Ovary (tissue), 9 donors: ENCODE results near the gene ADAT3. TPM values are rescaled to one million over a fixed set of nuclear protein-coding genes. Genes with fewer than 3 reads are reported as not detected.

Source experiments
- DNase-seq, 5 donors: peaks; one replicate each; pipeline ENCODE4 v3.0.0-alpha.2; 2019 to 2020
- H3K27ac ChIP-seq, 2 donors: fragments of 200-600 bp; one replicate each; pipeline versions ENCODE4 v1.5.1 to v1.8.0; 2019 to 2022
- H3K27me3 ChIP-seq: fragments of 200-600 bp; one replicate; pipeline ENCODE4 v1.8.0; 2022
- H3K36me3 ChIP-seq: fragments of 200-600 bp; sonication (generic); one replicate; pipeline ENCODE4 v1.5.1; 2019
- H3K4me1 ChIP-seq: one replicate; pipeline ENCODE4 v1.8.1; 2013; ENCODE audit warnings: mild to moderate bottlenecking, moderate library complexity; ENCODE audit not compliant: insufficient read depth
- H3K4me3 ChIP-seq: fragments of 200-600 bp; sonication (generic); one replicate; pipeline ENCODE4 v1.5.1; 2017
- H3K9me3 ChIP-seq, 2 donors: fragments of 200-600 bp in 1 of 2; sonication (generic) in 1 of 2; one replicate each; pipeline versions ENCODE4 v1.5.1 to v1.8.1; 2013 to 2019; ENCODE audit warnings: mild to moderate bottlenecking in 1 of 2, moderate library complexity in 1 of 2
- EP300 ChIP-seq: sonication (generic); formaldehyde crosslinking; IDR thresholded peaks from one replicate; pipeline ENCODE4 v1.6.1; 2017; ENCODE audit warnings: antibody characterized with exemption
- POLR2A ChIP-seq: fragments of 450-650 bp; IDR thresholded peaks from one replicate; pipeline ENCODE4 v1.6.1; 2017; ENCODE audit warnings: antibody characterized with exemption, mild to moderate bottlenecking, moderate library complexity
- WGBS, 3 donors: extraction: QIAGEN DNeasy Blood & Tissue Kit in 1 of 3; methylation state at CpG; one replicate each; pipeline versions ENCODE4 v1.1.5 to v1.1.7; 2013 to 2017; 5-methylcytosine and 5-hydroxymethylcytosine counted together
- intact Hi-C, 4 donors: fragments of 100-400 bp; cut with DNase I; formaldehyde crosslinking; loops; one replicate each; pipeline versions ENCODE4 v1.11.0 to v1.15.1; 2022 to 2023
- polyA plus RNA-seq, 2 donors: library from polyadenylated mRNA; stranded (reverse); fragments of 200-250 nt in 1 of 2; fragments of 350-450 nt in 1 of 2; fragmentation: Illumina TruSeq in 1 of 2; extraction: RNeasy Lipid Tissue Mini Kit (QIAGEN cat#74804) in 1 of 2; gene quantifications; one replicate each; pipeline ENCODE4 v1.2.3, GENCODE V29; 2013 to 2014
- total RNA-seq, 7 donors: library from RNA; depleted of rRNA in 2 of 7; stranded (reverse); fragments of >200 nt in 2 of 7; fragmentation: NEBNext Ultra II Directional in 3 of 7; extraction: Animal tissue kit (Norgen Biotek cat#: 25700) in 3 of 7; gene quantifications; one replicate each; pipeline versions ENCODE4 v1.1.0 to v1.2.4, GENCODE V29; 2016 to 2023
- TF ChIP-seq, protein P1 (sequence below), 3 donors: fragments of 450-650 bp in 2 of 3; fragments of 200-600 bp in 1 of 3; IDR thresholded peaks; one replicate each; pipeline versions ENCODE4 v1.5.1 to v1.8.0; 2016 to 2022; ENCODE audit warnings: antibody characterized with exemption in 3 of 3, mild to moderate bottlenecking in 1 of 3
- donor health status: DM: no; HTN: no; CAD: no; lungs with moderate emphysema.
- donor health status: DM: no; HTN: no; CAD: no.
- donor health status: Bipolar disorder and iron deficiency.
- donor health status: DM: yes; HTN: yes; CAD: no.
- donor health status: DM: no; HTN: no; CAD: no.
- donor health status: DM: yes; HTN: yes; CAD: no.

ADAT3 gene
- total and polyA plus RNA-seq, 9 donors = 2.3 to 13.7 (median 4.3) TPM; not detected in 1

- H3K27ac ChIP-seq = peak overlapping the region; percentile 50 to 51
- H3K36me3 ChIP-seq = no peaks in the 10 kb centered on the region
- intact Hi-C loops = no loop called here
- peak in 2 of 5 donors; percentile 46 to 80 for DNase-seq
- H3K9me3 ChIP-seq = no peaks in the 10 kb centered on the region
- H3K4me3 ChIP-seq = no peak overlapping the region
- TF ChIP-seq EP300 = no peak
- no peak for TF ChIP-seq POLR2A
- TF ChIP-seq, protein P1, sequence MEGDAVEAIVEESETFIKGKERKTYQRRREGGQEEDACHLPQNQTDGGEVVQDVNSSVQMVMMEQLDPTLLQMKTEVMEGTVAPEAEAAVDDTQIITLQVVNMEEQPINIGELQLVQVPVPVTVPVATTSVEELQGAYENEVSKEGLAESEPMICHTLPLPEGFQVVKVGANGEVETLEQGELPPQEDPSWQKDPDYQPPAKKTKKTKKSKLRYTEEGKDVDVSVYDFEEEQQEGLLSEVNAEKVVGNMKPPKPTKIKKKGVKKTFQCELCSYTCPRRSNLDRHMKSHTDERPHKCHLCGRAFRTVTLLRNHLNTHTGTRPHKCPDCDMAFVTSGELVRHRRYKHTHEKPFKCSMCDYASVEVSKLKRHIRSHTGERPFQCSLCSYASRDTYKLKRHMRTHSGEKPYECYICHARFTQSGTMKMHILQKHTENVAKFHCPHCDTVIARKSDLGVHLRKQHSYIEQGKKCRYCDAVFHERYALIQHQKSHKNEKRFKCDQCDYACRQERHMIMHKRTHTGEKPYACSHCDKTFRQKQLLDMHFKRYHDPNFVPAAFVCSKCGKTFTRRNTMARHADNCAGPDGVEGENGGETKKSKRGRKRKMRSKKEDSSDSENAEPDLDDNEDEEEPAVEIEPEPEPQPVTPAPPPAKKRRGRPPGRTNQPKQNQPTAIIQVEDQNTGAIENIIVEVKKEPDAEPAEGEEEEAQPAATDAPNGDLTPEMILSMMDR (IDR thresholded peaks at IDR 0.05) = no peak
- 14 to 27% (median 15%) methylated on average over 6 of the region's 6 CpGs for WGBS, 3 donors
- H3K4me1 ChIP-seq = peaks cover 9% of the 10 kb centered on the region
- H3K27me3 ChIP-seq = no peaks in the 10 kb centered on the region
Measured at GRCh38 chr19:1902923-1903322, 2.3 kb upstream of the ADAT3 start.

- H3K27me3 ChIP-seq = no peaks in the 10 kb centered on the region
- TF ChIP-seq EP300 (no peak), POLR2A (no peak)
- TF ChIP-seq, protein P1 (IDR thresholded peaks at IDR 0.05) = no peak
- DNase-seq = no peak
- WGBS, 3 donors = 46% methylated on average over 8 of the region's 8 CpGs
- intact Hi-C loops = loop anchor here in 1 of 4 donors (5.0 kb wide), 1 partner anchor 37 kb away; no protein-coding TSS in a partner anchor
- H3K36me3 ChIP-seq = no peaks in the 10 kb centered on the region
- H3K4me1 ChIP-seq = peaks cover 18% of the 10 kb centered on the region
- no peaks in the 10 kb centered on the region for H3K9me3 ChIP-seq
- peak overlapping the region; percentile 52 to 87 for H3K27ac ChIP-seq
- no peak overlapping the region for H3K4me3 ChIP-seq
Measured at GRCh38 chr19:1904860-1905109, 414 bp upstream of the ADAT3 start.

- peak in 1 of 5 donors; percentile 50 for DNase-seq
- intact Hi-C loops = loop anchor here in 1 of 4 donors (5.0 kb wide), 1 partner anchor 39 kb away; no protein-coding TSS in a partner anchor
- H3K4me3 ChIP-seq = peak overlapping the region; percentile 70
- H3K27ac ChIP-seq = peak overlapping the region in 1 of 2 donors; percentile 87
- no peaks in the 10 kb centered on the region for H3K27me3 ChIP-seq
- 60 to 63% (median 61%) methylated on average over 15 of the region's 15 CpGs for WGBS, 3 donors
- H3K9me3 ChIP-seq = no peaks in the 10 kb centered on the region
- peaks cover 19% of the 10 kb centered on the region for H3K4me1 ChIP-seq
- no peaks in the 10 kb centered on the region for H3K36me3 ChIP-seq
- TF ChIP-seq, protein P1 (IDR thresholded peaks at IDR 0.05) = no peak
- TF ChIP-seq EP300 (no peak), POLR2A (no peak)
Measured at GRCh38 chr19:1905863-1906375, 720 bp downstream of the ADAT3 start.

DNA sequence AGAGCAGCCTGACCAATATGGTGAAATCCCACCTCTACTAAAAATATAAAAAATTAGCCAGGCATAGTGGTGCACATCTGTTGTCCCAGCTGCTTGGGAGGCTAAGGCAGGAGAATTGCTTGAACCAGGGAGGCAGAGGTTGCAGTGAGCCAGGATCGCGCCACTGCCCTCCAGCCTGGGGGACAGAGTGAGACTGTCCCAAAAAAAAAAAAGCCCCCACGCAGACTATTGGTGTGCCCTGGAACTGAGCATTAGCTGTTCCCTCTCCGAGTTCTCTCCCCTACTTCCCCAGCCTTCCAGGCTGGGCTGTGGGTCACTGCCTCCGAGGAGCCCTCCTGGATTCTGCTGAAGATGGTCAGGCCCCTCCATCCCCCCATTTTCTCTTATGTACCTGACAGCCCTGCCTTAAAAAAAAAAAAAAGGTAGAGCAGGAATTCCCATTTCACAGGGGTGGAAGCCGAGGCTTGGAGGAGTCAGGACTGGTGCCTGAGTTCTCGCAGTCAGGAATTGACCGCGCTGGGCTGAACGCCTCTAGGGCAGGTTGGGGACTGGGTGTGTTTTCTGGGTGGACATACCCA, 1.9 kb downstream of the ADAT3 start:
- H3K4me1 ChIP-seq = peaks cover 19% of the 10 kb centered on the region

More for the DNA sequence above, 1.9 kb downstream of the ADAT3 start:
- Histone ChIP-seq H3K9me3 (no peaks in the 10 kb centered on the region), H3K36me3 (no peaks in the 10 kb centered on the region), H3K27me3 (no peaks in the 10 kb centered on the region), H3K4me3 (no peak overlapping the region), H3K27ac (peak overlapping the region; percentile 71 to 73)
- no peak for TF ChIP-seq POLR2A
- TF ChIP-seq, protein P1 (IDR thresholded peaks at IDR 0.05) = no peak
- TF ChIP-seq EP300 = no peak
- 85 to 92% (median 92%) methylated on average over 10 of the region's 10 CpGs for WGBS, 3 donors
- intact Hi-C loops = loop anchor here in 1 of 4 donors (5.0 kb wide), 1 partner anchor 40 kb away; no protein-coding TSS in a partner anchor
- no peak for DNase-seq
